Effector memory CD8-positive, alpha-beta T cell (primary cell): ENCODE data around the gene KIF20B.
A peak's percentile ranks its signal among the peaks of the same experiment; 100 is the strongest.

Experiments used
- ATAC-seq: fragments of 150-1000 bp; cut with Tn5 transposase; replicated peaks from 2 replicates; pipeline ENCODE4 v1.10.0; 2021; ENCODE audit warnings: mild to moderate bottlenecking, moderate library complexity
- DNase-seq, 3 experiments: peaks; one replicate each; pipeline ENCODE4 v3.0.0; 2021
- H3K27ac Mint-ChIP-seq, 2 donors: one replicate each; pipeline ENCODE4 v1.8.0; 2022; ENCODE audit warnings: mild to moderate bottlenecking in 2 of 2, mixed read lengths in 2 of 2, moderate library complexity in 2 of 2
- H3K27me3 Mint-ChIP-seq, 2 donors: one replicate each; pipeline ENCODE4 v1.8.0; 2022; ENCODE audit warnings: mixed read lengths in 2 of 2
- H3K36me3 Mint-ChIP-seq: one replicate; pipeline ENCODE4 v1.8.0; 2022; ENCODE audit warnings: mild to moderate bottlenecking, moderate library complexity, mixed read lengths; ENCODE audit not compliant: insufficient read depth
- H3K4me1 Mint-ChIP-seq, 2 donors: one replicate each; pipeline ENCODE4 v1.8.0; 2022; ENCODE audit warnings: low read depth in 2 of 2, mixed read lengths in 2 of 2
- H3K4me3 Mint-ChIP-seq, 2 donors: one replicate each; pipeline ENCODE4 v1.8.0; 2022; ENCODE audit warnings: mild to moderate bottlenecking in 2 of 2, mixed read lengths in 2 of 2, moderate library complexity in 2 of 2
- H3K9me3 Mint-ChIP-seq, 2 donors: one replicate each; pipeline ENCODE4 v1.8.0; 2022; ENCODE audit warnings: mixed read lengths in 2 of 2
- total RNA-seq, 9 experiments: gene quantifications; one replicate each; lab custom pipeline; 2026; lab: John Stamatoyannopoulos, UW

Gene KIF20B, protein sequence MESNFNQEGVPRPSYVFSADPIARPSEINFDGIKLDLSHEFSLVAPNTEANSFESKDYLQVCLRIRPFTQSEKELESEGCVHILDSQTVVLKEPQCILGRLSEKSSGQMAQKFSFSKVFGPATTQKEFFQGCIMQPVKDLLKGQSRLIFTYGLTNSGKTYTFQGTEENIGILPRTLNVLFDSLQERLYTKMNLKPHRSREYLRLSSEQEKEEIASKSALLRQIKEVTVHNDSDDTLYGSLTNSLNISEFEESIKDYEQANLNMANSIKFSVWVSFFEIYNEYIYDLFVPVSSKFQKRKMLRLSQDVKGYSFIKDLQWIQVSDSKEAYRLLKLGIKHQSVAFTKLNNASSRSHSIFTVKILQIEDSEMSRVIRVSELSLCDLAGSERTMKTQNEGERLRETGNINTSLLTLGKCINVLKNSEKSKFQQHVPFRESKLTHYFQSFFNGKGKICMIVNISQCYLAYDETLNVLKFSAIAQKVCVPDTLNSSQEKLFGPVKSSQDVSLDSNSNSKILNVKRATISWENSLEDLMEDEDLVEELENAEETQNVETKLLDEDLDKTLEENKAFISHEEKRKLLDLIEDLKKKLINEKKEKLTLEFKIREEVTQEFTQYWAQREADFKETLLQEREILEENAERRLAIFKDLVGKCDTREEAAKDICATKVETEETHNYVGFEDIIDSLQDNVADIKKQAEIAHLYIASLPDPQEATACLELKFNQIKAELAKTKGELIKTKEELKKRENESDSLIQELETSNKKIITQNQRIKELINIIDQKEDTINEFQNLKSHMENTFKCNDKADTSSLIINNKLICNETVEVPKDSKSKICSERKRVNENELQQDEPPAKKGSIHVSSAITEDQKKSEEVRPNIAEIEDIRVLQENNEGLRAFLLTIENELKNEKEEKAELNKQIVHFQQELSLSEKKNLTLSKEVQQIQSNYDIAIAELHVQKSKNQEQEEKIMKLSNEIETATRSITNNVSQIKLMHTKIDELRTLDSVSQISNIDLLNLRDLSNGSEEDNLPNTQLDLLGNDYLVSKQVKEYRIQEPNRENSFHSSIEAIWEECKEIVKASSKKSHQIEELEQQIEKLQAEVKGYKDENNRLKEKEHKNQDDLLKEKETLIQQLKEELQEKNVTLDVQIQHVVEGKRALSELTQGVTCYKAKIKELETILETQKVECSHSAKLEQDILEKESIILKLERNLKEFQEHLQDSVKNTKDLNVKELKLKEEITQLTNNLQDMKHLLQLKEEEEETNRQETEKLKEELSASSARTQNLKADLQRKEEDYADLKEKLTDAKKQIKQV (N-terminal part only)
- 29.2 to 109 (median 69.7) reads per million in 9 experiments for total RNA-seq

DNA sequence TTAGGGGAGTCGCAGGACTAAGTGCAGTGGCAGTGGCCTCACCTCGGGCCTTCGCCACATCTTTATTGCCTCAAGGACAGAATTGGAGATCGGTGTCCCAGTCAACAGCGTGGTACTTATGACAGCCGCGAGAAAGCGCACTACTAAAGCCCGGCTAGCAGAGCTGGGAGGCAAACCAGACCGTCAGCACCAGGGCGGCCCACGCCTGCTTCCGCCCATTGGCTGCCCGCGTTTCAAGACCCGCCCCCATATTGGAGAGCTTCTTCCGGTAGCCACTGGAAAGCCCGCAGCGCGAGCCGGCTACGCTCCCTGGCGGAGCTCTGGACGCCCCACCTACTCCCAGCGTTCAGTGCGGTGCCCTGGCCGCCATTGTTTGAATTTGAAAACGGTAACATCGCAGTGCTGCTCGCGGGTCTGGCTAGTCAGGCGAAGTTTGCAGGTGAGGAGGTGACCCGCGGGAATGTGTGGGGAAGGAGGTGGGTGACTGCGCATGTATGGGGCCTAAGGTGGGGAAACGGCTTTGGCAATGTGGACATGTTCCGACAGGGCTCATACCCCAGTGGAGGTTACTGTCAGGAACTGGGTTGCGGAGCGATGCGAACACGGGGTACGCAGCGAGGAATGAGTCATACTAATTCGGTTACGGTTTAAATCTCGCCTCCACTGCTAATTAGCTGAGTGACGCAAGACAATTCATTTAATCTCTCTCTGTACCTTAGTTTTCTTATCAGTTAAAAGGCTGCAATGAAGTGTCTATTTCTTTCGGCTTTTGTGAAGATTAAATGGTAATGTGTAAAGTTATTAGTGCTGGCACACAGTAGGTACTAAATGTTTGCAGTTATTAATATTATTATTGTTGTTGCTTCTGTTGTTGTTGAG, at the start of gene KIF20B:
KIF20B (plus strand) TSS at position 349 of the 879 bp plus-strand sequence. CDS start 3,705 bp downstream, outside the sequence.
- H3K27ac Mint-ChIP-seq, result peak within 1 kb of the TSS; percentile 97 to 98
- peak; percentile 94 to 95 (median 94) for DNase-seq
- H3K36me3 Mint-ChIP-seq, result peaks cover 17% of the 10 kb centered on the region
- peaks cover 20 to 21% of the 10 kb centered on the region in 2 donors for H3K4me1 Mint-ChIP-seq
- H3K9me3 Mint-ChIP-seq, result no peaks in the 10 kb centered on the region
- peak within 1 kb of the TSS; percentile 93 to 98 for H3K4me3 Mint-ChIP-seq
- ATAC-seq, result peak; percentile 93
- no peaks in the 10 kb centered on the region for H3K27me3 Mint-ChIP-seq

DNA sequence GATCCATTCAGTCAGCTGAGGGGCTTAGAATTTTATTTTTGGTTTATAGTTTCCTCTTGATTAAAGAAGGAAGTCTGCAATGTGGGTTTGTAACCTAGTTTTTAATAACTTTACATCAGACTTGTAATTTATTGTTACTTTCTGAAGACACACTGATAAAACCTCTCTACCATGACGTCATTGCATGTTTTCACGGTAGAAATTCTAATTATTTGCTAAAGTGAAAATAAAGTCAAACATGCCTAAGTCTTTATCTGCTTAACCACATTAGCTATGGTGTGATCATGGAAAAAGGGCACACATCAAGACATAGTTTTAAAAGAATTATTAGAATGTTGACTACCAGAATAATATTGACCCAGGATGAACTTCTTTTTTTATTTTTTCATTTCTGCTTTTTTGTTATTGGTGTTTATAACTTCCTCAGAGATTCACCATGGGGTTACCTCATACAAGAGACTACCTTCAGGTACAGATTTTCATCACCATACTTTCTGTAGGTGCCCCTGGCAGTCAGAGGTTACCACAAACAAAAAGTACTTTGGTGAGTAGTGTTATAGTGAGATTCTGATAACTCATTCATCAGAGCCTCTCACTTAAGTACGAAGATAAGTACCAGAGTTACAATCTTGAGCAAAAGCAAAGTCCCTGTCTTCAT, 49.3 kb upstream of the KIF20B start:
- ATAC-seq, result no peak
- Mint-ChIP-seq H3K27ac (no peak overlapping the region), H3K9me3 (no peaks in the 10 kb centered on the region), H3K4me1 (no peaks in the 10 kb centered on the region), H3K36me3 (no peaks in the 10 kb centered on the region), H3K4me3 (no peak overlapping the region), H3K27me3 (peaks cover 26 to 42% of the 10 kb centered on the region in 2 donors)
- no peak for DNase-seq

DNA sequence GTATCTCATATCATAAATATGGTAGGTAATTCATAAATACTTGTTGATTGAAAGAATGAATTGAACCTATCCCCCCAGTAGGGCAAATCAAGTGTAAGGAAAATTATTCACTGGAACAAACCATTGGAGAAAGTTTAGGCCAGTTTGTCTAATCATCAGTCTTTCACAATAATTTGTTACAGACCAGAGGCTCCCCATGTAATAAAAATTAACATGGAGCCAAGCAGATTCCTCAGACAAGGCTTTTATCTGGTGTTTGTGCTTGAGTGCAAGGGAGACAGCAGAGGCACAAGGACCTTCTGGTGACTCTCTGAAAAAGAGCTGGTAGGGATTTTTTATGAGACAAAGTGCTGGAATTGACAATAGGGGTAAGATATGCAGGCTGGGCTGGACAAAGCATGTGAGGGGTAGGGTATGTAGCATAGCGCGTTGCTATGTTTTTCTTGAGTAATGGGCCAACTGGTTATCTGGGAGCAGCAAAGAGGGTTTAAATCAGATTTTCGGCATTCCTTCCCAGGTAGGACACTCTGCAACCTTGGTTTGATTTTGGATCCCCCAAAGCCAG, 48.5 kb upstream of the KIF20B start:
- H3K27ac Mint-ChIP-seq, result no peak overlapping the region
- no peak for ATAC-seq
- H3K27me3 Mint-ChIP-seq, result peaks cover 19 to 35% of the 10 kb centered on the region in 2 donors
- H3K4me3 Mint-ChIP-seq, result no peak overlapping the region
- no peaks in the 10 kb centered on the region for H3K4me1 Mint-ChIP-seq
- DNase-seq, result no peak
- H3K9me3 Mint-ChIP-seq, result no peaks in the 10 kb centered on the region
- no peaks in the 10 kb centered on the region for H3K36me3 Mint-ChIP-seq

DNA sequence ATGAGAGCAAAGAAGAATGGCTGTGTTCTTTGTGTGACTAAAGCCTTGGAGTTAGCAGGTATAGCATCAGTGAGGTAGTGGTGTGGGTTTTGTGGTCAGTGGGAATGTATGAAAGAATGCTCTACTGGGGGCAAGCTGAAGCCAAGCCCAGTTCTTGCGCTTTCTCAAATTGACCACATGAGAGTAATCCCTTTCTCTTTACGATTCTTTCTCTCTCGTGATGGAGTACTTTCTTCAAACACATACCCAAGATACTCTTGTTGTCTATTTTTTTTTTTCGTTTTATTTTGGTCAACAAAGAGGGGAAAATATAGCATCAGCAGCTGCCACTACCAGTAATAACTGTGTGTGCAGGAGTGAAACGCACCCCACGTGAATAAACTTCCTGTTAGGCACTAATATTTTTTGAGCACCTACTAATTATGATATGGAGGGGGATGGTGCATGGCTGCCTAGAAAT, 48.0 kb upstream of the KIF20B start:
- Mint-ChIP-seq H3K36me3 (no peaks in the 10 kb centered on the region), H3K27ac (no peak overlapping the region), H3K27me3 (peaks cover 17 to 30% of the 10 kb centered on the region in 2 donors), H3K4me3 (no peak overlapping the region), H3K9me3 (no peaks in the 10 kb centered on the region), H3K4me1 (no peaks in the 10 kb centered on the region)
- DNase-seq, result no peak
- no peak for ATAC-seq

DNA sequence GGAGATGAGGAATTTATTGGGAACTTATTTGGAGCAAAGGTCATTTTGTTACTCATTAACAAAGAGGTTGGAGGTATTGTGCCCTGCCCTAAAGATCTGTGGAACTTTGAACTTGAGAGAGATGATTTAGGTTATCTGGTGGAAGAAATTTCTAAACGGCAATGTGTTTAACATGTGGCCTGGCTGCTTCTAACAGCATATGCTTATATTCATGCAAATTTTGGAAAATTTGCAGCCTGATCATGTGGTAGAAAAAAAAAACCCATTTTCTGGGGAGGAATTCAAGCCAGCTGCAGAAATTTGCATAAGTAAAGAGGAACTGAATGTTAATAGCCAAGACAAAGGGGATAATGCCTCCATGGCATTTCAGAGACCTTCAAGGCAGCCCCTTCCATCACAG, 45.7 kb upstream of the KIF20B start:
- Mint-ChIP-seq H3K36me3 (no peaks in the 10 kb centered on the region), H3K27me3 (peaks cover 6 to 22% of the 10 kb centered on the region in 2 donors), H3K27ac (no peak overlapping the region), H3K4me3 (no peak overlapping the region), H3K9me3 (no peaks in the 10 kb centered on the region), H3K4me1 (no peaks in the 10 kb centered on the region)
- DNase-seq (no peak), ATAC-seq (no peak)

DNA sequence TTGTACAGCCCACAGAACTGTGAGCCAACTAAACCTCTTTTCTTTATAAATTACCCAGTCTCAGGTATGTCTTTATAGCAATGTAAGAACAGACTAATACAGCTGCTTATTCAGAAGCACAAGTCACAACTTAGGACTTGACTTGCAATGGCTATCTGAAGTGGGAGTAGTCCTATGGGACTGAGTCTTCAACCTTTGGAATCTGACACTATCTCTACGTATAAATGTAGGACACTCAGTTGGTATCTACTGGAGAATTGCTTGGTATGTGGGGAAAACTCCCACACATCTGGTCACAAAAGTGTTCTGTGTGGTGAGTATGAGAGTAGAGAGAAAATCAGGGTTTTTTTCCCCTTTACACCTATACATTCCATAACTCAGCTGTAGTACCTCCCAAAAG, 44.1 kb upstream of the KIF20B start:
- Mint-ChIP-seq H3K36me3 (no peaks in the 10 kb centered on the region), H3K9me3 (no peaks in the 10 kb centered on the region), H3K27ac (no peak overlapping the region), H3K4me1 (no peaks in the 10 kb centered on the region), H3K27me3 (peaks cover 6 to 22% of the 10 kb centered on the region in 2 donors), H3K4me3 (no peak overlapping the region)
- DNase-seq, result no peak
- no peak for ATAC-seq

DNA sequence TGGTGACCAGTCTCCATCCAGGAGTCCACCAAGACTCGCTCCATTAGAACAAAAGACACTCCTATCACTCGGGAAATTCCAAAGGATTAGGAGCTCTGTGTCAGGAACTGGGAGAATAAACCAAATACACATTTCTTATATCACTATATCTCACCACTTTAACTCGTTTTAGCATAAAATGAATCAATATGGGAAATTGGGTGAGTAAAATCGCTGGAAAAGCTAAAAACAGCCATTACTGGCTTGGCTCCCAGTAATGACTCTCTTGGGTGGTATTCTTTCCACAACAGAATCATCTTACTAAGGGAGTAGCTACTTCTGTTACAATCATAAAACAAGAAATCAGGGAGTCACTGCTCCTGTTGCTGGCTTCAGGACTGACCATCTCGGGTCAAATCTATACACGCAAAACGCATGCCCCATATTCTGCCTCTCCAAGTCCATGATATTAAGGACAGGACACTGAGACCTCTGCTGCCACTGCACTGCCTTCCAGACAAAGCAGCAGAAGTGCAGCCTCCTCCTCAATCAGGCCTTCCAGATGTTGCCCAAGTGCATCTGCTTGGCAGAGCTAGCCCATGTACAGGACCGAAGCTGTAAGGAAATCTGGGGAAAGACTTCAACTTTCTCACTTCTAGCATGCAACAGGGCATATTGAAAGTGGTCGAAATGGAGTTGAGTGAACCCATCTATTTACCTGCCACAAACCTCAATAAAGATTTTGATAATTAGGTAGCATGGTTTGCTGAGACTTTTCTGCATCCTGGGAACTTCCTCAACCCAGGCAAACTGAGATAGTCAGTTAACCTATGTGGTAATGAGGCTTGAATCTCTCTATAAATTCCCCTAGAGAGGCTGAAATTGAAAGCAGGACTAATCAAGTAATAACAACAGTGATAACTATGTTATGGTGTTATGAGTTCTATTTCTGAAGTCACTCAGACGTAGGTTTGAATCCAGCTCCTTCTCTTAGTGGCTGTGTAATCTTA, 42.0 kb upstream of the KIF20B start:
- no peak overlapping the region for H3K4me3 Mint-ChIP-seq
- no peak for ATAC-seq
- no peak for DNase-seq
- H3K27ac Mint-ChIP-seq, result no peak overlapping the region
- H3K4me1 Mint-ChIP-seq, result no peaks in the 10 kb centered on the region
- H3K27me3 Mint-ChIP-seq, result peaks cover 6 to 13% of the 10 kb centered on the region in 2 donors
- no peaks in the 10 kb centered on the region for H3K36me3 Mint-ChIP-seq
- H3K9me3 Mint-ChIP-seq, result no peaks in the 10 kb centered on the region

DNA sequence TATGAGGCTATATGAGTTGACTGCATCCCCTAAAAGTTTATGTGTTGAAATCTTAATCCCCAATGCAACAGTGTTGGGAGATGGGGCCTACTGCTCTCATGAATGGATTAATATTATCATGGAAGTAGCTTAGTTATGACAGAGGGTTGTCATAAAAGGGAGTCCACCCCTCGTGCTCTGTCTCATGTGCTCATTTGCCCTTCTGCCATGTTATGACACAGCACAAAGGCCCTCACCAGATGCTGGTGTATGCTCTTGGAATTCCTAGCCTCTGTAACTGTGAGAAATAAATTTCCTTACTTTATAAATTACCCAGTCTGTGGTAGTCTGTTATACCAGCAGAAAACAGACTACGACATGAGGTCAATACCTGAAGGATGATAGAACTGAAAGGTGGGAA, 38.8 kb upstream of the KIF20B start:
- H3K36me3 Mint-ChIP-seq, result no peaks in the 10 kb centered on the region
- H3K9me3 Mint-ChIP-seq, result no peaks in the 10 kb centered on the region
- DNase-seq, result no peak
- H3K4me3 Mint-ChIP-seq, result no peak overlapping the region
- no peak overlapping the region for H3K27ac Mint-ChIP-seq
- H3K27me3 Mint-ChIP-seq, result peaks cover 6 to 13% of the 10 kb centered on the region in 2 donors
- no peak for ATAC-seq
- H3K4me1 Mint-ChIP-seq, result no peaks in the 10 kb centered on the region

DNA sequence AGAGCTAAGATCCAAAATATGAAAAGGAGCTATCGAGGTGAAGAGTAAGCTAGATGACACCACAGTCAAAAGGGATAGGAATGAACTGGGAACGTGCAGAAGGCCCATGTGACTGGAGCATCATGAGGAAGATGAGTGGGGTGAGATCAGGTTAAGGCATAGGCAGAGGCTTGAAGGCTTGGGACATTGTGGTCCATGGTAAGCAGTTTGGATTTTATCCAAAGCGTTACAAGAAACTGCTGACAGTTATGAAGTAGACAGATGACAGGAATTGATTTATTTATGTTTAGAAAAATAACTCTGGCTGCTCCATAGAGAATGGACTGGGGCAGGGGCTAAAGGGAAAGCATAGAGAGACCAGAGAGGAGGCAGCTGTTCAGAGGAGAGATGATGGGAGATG, 38.2 kb upstream of the KIF20B start:
- ATAC-seq, result no peak
- H3K27me3 Mint-ChIP-seq, result peaks cover 6 to 13% of the 10 kb centered on the region in 2 donors
- no peak overlapping the region for H3K27ac Mint-ChIP-seq
- no peaks in the 10 kb centered on the region for H3K4me1 Mint-ChIP-seq
- no peaks in the 10 kb centered on the region for H3K9me3 Mint-ChIP-seq
- DNase-seq, result no peak
- no peak overlapping the region for H3K4me3 Mint-ChIP-seq
- no peaks in the 10 kb centered on the region for H3K36me3 Mint-ChIP-seq

DNA sequence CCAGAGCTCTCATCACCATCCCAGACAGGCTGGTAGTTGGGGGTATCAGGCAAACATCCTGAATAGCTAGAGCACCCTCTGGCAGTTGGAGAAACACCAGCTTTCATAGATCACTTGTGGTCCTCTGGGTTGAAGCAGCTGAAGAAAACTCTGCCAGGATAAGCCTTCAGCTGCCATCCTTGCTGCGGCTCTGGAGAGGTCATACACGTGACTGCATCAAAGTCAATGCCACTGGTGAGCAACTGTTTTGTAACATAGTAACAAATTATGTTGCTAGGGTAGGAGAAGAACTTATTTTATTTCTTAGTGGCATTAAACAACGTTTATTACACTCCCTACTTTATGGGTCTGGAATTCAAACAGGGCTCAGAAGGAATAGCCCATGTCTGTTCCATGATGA, 37.2 kb upstream of the KIF20B start:
- Mint-ChIP-seq H3K27me3 (peaks cover 6 to 15% of the 10 kb centered on the region in 2 donors), H3K9me3 (no peaks in the 10 kb centered on the region), H3K4me3 (no peak overlapping the region), H3K4me1 (no peaks in the 10 kb centered on the region), H3K27ac (no peak overlapping the region), H3K36me3 (no peaks in the 10 kb centered on the region)
- ATAC-seq, result no peak
- DNase-seq, result no peak

DNA sequence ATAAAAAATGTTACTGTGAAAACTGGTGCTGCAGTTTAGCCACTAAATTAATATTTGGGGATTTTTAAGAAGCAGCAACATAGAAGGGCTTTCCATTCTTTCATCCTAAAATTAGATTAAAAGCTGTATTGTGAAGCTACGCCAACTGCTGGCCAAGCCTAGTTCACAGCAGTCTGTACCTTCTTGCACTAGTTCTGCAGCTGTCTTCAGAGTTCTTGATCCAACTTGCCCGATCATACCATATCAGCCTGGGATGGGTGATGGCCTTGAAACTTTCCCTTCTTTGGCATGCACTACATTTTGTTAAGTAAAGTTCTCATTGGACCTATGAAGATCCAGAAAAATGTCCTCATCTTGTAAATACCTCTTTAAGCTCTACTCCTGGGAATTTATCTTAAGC, 36.1 kb upstream of the KIF20B start:
- H3K36me3 Mint-ChIP-seq, result no peaks in the 10 kb centered on the region

More for the DNA sequence above, 36.1 kb upstream of the KIF20B start:
- Mint-ChIP-seq H3K27ac (no peak overlapping the region), H3K9me3 (no peaks in the 10 kb centered on the region), H3K4me3 (no peak overlapping the region), H3K4me1 (no peaks in the 10 kb centered on the region), H3K27me3 (peaks cover 6 to 12% of the 10 kb centered on the region in 2 donors)
- DNase-seq (no peak), ATAC-seq (no peak)
